Measurements from ENCODE around the gene PRUNE2.
A peak's percentile ranks its signal among the peaks of the same experiment; 100 is the strongest.
"Not testable (repeated sequence)": the region's sequence is repeated elsewhere in the genome, so short reads cannot be mapped to it uniquely, and the experiment has no call there.

The PRUNE2 gene

DNA sequence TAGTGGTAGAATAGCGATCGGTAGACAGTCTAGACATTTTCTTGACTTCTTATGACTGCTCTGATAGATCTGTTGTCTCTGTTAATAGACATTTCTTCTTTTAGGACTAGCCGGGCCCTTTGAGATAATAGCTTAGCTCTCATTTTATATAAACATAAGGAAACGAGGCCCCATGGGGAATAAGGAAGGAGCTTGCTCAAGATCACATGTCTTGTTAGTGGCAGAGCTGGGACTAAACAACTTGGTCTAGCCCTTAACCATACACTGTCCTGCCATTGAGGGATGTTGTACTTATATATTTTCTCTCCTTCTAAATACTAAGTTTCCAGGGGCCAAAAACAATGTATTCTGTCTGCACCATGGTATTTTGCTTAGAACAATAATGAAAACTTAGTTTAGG is 306.9 kb downstream of the PRUNE2 start:
- DNase-seq (ENCODE audit: low read depth in 2 of 2), result no peak

DNA sequence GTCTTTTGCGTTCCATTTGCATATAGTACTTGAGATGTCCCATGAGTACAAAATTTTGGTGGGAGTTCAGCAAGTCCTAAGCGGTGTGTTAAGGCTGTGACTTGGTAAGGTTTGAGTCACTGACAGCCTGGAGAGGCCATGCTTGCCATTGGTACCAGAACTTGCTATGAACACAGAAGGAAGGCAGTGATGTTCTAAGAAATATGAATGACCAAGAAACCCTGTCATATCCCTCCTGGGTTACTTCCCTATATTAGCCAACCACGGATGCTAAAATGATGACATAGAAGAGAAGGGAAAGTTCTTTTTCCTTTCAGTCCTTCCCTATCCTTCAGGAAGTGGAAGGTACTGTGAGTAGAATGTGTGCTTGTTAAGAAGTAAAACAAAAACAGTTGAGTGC is 310.3 kb downstream of the PRUNE2 start:
- no peak for DNase-seq (ENCODE audit: low read depth in 2 of 2)

DNA sequence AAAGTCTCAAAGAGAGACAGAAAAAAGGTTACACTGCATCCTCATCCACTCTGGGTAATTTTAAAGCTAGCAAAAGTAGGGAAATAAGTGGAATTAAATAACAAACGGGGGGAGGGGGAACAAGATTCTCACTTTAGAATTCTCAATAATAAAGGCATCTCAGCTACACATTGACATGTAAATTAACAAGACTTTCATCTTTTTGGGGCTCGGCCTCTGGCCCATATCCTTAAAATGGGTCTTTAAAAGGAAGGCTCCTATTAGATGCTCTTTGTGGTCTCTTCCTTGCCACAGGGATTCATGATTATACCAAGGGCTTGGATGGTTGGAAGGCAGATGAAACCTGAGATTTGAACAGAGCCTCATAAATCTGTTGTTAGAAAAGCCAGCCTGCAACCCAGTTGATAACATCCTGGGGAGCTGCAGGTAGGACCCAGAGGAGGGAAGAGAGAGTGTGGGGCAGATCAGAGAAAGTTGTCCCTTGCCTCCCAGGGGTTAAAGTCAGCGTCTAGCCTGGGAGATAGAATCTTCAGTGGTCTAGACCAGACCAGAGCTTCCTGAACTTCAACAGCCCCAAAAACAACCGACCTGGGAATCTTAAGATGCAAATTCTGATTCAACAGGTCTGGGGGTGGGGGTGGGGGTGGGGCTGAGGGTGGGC is 311.0 kb downstream of the PRUNE2 start:
- no peak for DNase-seq (ENCODE audit: low read depth in 2 of 2)

DNA sequence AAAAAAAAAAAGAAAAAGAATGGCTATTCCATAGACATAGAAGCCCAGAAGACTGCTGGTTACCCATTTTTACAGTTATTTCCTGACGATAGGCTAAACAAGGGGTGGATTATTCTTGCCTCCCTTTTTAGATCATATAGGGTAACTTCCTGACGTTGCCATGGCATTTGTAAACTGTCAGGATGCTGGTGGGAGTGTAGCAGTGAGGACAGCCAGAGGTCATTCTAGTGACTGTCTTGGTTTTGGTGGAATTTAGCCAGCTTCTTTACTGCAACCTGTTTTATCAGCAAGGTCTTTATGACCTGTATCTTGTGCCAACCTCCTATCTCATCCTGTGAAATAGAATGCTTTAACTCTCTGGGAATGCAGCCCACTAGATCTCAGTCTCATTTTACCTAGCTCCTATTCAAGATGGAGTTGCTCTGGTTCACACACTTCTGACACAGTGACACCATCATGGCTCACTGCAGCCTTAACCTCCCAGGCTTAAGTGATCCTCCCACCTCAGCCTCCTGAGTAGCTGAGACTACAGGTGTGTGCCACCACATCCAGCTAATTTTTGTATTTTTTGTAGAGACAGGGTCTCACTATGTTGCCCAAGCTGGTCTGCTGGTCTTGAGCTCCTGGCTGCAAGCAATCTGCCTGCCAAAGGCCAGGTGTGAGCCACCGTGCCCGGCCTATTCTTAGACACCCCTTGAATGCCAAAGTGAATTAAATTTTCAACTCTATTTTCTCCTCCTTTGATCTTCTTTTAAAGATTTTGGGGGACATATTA is 311.8 kb downstream of the PRUNE2 start:
- DNase-seq (ENCODE audit: low read depth in 2 of 2), result not testable (repeated sequence)

DNA sequence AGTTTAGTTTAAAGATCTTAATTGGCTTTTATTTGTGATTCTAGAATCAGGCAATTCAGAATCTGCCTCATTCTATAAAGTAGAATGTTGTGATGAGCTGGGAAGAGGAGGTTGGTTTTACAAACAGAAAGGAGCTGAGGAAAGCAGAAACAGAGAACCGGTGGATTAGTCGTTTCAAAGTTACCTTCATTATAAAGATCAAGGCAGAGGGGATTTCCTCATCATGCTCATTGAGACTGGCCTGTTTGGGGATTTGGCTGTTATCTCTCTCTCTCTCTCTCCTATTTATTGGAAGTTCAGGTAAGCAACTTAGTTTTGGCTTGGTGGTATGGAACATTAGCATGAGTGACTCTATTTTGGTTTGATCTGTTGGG is 313.0 kb downstream of the PRUNE2 start:
- no peak for DNase-seq (ENCODE audit: low read depth in 2 of 2)

DNA sequence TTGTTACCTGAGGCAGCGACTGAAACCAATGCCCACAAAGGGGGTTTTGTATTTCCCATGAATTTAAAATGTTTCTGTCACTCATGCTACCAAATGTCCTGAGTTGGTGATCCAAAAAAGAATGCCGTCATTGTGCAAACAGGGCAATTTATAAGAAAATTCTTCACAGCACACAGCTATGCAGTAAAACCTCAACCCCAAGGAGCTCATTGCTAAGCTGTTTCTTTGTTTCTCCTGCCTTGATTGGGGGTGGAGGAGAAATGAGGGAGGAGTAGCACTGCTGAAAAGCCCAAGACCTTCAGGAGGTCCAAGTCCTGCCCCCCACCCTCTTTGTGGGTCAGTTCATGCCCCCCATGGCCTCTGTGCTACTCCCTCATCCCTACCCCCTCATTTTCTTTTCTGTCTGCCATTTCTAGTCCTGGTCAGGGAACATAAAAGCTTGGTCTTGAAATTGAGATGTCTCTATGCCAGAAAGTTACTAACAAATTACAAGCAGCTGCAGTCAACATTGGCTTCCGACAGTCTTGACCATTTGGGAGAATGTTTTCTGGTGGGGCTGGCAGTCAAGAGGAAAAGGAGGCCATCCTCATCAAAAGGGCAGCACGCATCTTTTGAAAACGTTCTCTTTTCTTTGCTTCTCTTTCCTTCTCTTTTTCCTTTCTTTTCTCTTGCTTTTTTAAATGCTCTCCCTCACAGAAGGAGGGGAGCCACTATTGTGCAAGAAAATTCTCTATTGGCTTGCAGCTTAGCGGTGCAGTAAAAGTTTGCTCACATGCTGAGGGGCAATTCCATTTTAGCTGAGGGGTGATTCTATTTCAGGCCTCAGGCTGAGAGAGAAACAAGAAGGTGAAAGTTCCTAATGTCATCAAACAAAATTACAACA is 313.6 kb downstream of the PRUNE2 start:
- DNase-seq (ENCODE audit: low read depth in 2 of 2), result no peak

DNA sequence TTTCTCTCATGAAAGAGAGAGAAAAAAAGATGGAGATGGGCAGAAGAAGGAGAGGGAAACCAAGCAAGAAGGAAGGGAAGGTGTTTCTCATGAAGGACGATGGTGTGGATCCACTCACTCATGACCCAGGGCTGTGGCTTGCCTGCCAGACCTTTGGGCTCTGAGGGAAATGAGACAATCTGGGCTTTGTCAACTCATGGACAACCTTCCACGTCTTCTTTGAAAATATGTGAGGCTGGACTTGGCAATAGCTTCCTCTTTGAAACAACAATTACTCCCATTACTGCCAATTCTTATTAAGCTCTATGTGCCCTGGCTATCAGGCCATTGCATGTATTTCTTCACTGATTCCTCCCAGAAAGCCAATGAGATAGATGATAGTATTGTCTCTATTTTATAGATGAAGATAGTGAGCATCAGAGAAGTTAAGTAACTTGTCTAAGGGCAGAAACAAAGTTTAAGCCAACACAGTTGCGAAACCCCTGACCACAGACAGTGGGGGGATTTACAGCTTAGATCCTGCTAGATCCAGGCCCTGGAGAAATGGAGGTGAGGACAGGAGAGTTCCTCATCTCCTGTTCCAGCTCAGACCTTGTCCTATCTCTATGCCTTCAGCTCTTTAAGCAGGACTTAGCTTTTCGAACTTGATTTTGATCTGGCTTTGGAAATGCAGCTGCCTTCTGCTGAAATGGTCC is 314.5 kb downstream of the PRUNE2 start:
- DNase-seq (ENCODE audit: low read depth in 2 of 2), result no peak

DNA sequence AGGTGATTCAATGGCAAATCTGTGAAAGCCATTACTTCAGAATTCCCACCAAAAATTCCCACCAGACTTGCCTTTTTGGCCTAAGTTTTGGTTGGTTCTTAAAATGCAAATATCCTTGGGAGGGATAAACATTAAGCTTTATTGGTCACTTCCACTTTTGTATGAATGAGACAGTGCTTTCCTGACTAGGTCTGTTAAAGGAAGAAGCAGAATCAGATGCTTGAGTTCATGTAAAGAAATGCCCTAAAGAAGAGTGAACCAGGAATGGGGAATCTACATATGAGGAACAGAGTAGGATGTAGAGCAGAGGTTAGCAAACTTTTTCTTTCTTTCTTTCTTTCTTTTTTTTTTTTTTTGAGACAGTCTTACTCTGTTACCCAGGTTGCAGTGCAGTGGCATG is 317.6 kb downstream of the PRUNE2 start:
- DNase-seq (ENCODE audit: low read depth in 2 of 2), result no peak

DNA sequence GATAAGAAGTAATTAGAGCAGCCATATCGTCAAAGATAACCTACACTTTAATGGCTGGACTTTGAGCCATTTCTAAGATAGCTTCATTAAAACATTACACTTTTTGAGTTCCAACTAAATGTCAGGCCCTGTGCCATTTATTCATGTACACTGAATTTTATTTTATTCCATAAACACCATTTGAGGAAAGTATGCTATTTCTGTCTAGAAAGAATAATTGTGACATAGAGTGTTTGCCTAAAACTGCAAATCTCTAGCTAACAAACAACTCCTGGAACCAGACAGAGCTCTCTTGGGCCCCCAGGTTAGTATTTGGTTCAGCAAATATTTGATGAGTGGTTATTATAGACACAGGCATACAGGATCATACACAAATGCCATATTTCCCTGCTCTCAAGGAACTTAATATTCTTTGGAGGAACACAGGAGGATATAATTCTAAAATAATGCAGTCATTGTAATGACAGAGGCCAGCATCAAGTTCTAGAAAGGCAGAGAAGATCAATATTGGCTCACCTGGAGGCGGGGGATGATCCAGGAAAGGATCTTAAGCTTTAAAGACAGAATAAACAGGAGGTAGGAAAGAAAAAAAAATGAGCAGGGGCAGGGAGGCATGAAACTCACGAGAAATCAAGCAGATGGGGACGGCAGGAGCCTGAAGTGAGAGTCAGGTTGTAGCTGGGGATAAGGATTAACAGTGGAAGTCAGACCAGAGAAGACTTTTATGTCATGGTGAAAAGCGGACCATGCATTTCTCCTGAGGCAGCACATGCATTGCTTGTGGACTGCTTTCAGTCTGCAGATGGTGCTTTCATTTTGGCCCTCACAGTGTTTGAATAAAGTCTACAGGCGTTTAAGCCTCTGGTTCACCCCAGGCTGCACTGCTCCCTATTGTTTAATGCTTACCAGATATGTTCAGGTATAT is 319.3 kb downstream of the PRUNE2 start:
- no peak for DNase-seq (ENCODE audit: low read depth in 2 of 2)

DNA sequence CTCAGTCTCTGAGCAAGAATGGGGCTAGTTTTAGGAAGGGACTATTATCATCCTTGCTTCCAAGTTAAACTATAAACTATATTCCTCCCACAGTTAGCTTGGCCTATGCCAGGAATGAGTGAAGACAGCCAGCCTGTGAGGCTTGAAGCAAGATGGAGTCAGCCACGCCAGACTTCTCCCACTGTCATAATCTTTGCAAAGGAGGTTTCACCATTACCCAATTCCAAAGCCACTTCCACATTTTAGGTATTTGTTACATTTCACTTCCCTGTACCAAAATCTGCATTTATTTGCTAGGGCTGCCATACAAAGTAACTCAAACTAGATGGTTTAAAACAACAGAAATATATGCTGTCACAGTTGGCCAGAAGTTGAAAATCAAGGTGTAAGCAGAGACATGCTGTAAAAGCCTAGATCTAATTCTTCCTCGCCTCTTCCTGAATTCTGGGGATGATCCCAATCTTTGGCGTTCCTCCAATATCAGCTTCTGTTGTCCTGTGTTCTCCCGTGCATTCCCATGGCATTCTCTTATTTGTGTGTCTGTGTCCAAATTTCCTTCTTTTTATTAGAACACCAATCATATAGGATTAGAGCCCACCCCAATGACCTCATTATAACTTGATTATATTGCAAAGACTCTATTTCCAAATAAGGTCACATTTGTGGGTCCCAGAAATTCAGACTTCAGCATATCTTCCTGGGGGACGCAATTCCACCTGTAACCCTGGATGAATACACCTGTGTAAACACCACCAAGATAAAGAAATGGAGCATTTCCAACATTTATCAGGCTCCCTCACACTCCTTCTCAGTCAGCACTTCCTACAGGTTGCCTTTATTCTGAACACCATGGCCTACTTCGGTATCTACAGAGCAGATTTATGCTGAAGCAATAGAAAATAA is 320.2 kb downstream of the PRUNE2 start:
- DNase-seq (ENCODE audit: low read depth in 2 of 2), result no peak

DNA sequence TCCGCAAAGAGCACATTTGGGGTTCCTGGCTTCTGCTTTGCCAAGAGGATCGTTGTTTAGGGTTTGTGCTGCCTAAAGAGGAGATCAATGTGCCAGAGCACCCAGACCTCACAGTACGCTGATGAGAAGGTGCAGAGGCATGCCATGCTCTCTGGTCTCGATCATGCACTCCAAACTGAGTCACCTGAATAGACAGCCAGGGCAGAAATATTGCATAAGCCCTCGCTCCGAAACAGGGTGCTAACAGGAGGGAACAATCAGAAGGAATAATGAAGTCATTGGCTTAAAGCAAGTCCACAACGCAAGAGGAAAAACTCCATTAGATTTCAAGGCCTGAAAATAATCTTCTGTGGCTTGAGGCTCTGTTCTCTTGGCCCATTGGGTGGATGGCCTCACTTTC is 322.7 kb downstream of the PRUNE2 start:
- DNase-seq (ENCODE audit: low read depth in 2 of 2), result no peak

DNA sequence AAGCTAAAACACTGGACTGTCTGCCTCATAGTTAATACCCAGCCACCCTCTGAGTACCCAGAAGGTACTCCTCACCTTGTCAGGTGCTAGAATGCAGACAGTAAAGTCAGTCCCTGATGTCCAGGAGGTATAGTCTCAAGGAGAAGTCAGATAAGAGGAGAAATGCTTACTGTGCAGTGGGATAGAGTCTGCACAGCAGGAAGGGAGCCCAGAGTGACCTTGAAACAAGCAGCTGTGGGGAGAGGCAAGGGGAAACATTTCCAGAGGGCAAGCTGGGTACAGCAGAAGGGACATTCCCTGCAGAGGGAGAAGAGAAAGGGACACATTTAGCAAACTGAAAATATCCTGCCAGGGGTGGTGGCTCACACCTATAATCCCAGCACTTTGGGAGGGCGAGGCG is 324.2 kb downstream of the PRUNE2 start:
- no peak for DNase-seq (ENCODE audit: low read depth in 2 of 2)

DNA sequence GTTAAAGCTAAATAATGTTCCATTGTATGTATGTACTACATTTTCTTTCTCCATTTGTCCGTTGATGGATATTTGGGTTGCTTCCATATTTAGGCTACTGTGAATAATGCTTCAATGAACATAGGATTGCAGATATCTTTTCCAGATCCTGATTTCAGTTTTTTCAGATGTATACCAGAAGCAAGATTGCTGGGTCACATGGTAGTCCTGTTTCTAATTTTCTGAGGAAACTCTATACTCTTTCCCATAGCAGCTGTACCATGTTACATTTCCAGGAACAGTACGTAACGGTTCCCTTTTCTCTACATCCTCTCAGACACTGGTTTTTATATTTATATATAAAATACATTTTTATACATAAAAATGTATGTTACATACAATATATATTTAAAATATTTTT is 325.1 kb downstream of the PRUNE2 start:
- DNase-seq (ENCODE audit: low read depth in 2 of 2), result no peak

DNA sequence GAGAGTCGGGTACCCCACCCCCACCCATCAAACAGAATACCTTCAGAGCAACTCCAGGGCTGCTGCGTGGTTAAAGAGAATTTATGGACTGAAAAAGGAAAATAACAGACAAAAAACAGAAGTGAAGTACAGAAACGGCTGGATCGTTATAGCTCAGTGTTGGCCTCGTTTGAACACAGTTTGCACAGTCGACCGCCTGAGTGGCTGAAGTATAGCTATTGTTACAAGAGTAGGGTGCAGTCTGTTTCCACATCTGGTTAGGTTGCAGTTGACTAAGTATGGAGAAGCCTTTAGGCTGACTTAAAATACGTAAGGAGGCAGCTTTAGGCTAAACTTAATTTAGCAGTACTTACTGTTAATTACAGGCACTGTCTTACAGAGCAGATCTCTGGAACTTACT is 325.7 kb downstream of the PRUNE2 start:
- no peak for DNase-seq (ENCODE audit: low read depth in 2 of 2)

DNA sequence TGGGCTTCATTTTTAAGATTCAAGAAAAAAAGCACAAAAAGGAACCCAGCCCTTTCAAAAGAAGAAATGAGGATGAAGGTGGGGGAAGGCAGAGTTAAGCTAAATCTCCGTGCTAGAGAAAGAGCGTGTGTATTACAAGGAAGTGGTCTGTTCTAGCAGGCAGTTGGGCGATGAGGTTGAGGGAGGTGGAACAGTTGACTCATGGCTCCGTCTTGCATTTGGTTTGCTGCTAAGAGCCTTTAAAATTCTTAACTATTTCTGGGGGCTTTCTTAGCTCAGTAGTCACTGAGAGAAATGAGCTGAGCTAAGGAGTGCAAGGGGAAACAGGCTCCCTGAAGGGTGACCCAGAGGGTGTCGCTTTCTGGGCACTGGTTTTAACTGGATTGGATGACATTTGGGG is 329.6 kb downstream of the PRUNE2 start:
- DNase-seq (ENCODE audit: low read depth in 2 of 2), result peak; percentile 51

DNA sequence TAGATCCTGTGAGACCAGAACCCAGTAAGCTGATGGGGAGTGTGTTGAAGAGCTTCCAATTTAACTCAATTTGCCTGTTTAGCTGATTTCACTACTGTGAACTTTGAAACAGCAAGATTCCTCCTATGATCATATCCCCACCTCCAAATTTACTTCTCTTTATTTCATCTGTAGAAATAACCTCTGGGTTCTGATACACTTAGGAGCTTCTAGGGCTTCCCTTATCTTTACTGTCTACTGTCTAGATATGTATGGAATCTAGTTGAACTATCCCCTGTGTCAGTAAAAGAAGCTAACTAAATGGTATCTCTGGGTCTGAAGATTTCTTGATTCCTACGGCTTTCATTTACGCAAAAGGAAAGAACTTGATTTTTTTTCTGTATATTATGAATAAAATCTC is 330.2 kb downstream of the PRUNE2 start:
- DNase-seq (ENCODE audit: low read depth in 2 of 2), result no peak

DNA sequence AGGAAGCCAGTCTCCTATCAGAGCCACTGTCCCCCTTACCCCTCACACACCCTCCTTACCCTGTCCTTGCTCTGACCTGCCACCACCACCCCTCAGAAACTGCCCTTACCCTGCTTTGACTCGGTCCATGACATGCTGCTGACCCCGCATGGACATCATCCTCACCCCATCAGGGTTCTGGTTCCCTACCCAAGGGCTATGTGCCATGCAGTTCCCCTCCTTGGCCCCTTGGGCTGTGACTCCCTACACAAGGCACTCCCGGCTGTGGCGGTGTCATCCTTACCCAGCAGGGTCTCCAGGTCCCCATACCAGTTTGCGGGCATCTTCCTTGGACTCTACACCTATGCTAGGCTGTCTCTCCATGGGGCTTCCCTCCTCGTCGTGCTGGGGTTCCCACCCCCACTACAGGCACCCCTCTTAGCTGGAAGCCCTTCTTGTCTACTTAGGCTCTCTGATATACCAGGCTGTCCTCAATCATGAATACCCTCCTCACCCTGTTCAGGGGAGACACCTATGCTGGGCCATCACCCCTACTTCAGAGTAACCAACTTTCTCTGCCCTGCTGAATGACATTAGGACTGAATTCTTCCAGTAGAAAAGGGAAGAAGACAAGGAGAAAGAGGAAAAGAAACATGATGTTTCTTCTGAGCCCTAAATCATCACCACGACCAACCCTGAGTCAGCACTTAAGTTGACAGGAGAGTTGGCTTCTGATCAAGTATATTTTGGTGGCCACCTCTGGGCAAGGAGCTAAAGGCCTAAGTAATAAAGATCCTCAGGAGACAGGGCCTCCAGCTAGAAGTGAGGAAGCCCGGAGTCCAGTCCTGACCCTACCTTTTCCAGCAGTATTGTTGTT is 331.8 kb downstream of the PRUNE2 start:
- no peak for DNase-seq (ENCODE audit: low read depth in 2 of 2)

DNA sequence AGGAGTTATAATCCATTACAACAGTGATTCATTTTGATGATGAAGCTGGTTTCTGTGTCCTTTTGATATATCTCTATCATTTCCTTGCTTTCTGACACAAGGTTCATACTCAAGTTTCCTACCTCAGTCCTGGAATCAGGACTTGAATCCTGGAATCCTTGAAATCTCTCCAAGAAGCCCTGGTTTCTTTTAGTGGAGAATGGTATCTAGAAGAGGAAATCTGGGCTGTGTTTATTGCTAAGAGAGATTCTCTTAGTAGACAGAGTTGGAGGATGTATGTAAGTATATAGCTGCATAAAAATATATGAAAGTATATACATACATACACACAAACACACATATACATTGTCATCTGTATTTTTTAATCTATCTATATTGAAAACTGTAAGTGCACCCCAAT is 332.5 kb downstream of the PRUNE2 start:
- DNase-seq (ENCODE audit: low read depth in 2 of 2), result no peak

DNA sequence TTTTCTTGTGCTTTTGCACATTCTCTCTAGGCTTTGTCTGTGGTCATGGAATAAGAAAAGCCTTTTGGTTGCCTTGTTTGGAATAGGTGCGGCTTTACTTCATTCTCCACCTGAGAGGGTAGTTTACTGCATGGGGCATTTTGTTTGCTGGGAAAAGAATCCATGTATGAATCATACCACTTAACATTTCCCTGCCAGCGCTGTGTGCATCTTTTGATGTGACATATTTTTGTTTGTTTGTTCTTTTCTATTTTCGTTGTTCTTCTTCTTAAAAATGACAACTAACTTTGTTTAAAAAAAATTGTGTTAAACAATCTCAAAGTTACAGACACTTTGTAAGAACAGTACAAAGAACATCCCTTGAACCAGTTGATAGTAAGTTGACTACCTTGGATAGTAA is 333.8 kb downstream of the PRUNE2 start:
- DNase-seq (ENCODE audit: low read depth in 2 of 2), result no peak
